Colonic mucosa (tissue), 4 donors: ENCODE data around the gene ZSWIM5. TPM values are rescaled to one million over a fixed set of nuclear protein-coding genes. Genes with fewer than 3 reads are reported as not detected.

Experiments used
- DNase-seq: peaks from one replicate; pipeline ENCODE4 v3.0.0-alpha.2; 2020
- H3K27ac ChIP-seq: fragments of 200-600 bp; one replicate; pipeline ENCODE4 v1.8.0; 2021
- H3K27me3 ChIP-seq: fragments of 200-600 bp; one replicate; pipeline ENCODE4 v1.8.0; 2021
- H3K36me3 ChIP-seq: fragments of 200-600 bp; one replicate; pipeline ENCODE4 v1.8.0; 2021
- H3K4me1 ChIP-seq: fragments of 200-600 bp; one replicate; pipeline ENCODE4 v1.8.0; 2021; ENCODE audit warnings: mild to moderate bottlenecking
- H3K4me3 ChIP-seq: fragments of 200-600 bp; one replicate; pipeline ENCODE4 v1.8.0; 2021
- H3K9ac ChIP-seq, 2 donors: one replicate each; pipeline ENCODE4 v1.7.0; 2013; ENCODE audit warnings: control low read depth in 2 of 2, low read depth in 2 of 2, low read length in 2 of 2
- H3K9me3 ChIP-seq: fragments of 200-600 bp; one replicate; pipeline ENCODE4 v1.8.0; 2021
- CTCF ChIP-seq: fragments of 200-600 bp; IDR thresholded peaks from one replicate; pipeline ENCODE4 v1.8.0; 2022; ENCODE audit warnings: antibody characterized with exemption, mild to moderate bottlenecking
- intact Hi-C: fragments of 100-400 bp; cut with DNase I; formaldehyde crosslinking; loops from one replicate; pipeline ENCODE4 v1.14.1; 2022
- total RNA-seq, 2 donors: library from RNA; stranded (reverse); fragmentation: NEBNext Ultra II Directional in 1 of 2; extraction: Animal tissue kit (Norgen Biotek cat#: 25700) in 1 of 2; gene quantifications; one replicate each; pipeline ENCODE4 v1.2.1, GENCODE V29; 2021
- donor health status: healthy.
- donor health status: DM: no; HTN: no; CAD: no.
- donor health status: DM: no; HTN: no; CAD: no.

ZSWIM5 gene
- total RNA-seq, 2 donors from 2014 or later, result 9.0 to 9.7 TPM

- DNase-seq, result peak; percentile 81
- Histone ChIP-seq H3K27ac (peak overlapping the region; percentile 75), H3K27me3 (no peaks in the 10 kb centered on the region), H3K9me3 (no peaks in the 10 kb centered on the region), H3K36me3 (peaks cover 31% of the 10 kb centered on the region), H3K4me3 (peak overlapping the region; percentile 90), H3K9ac (peak overlapping the region; percentile 76 to 84), H3K4me1 (peaks cover 12% of the 10 kb centered on the region)
- TF ChIP-seq CTCF, result no peak
- intact Hi-C loops, result loop anchor here (5.0 kb wide), 1 partner anchor 482 kb away; the partner anchor contains the start of gene TESK2
These were observed 196.2 kb downstream of the ZSWIM5 start for GRCh38 chr1:45009956-45010854.

DNA sequence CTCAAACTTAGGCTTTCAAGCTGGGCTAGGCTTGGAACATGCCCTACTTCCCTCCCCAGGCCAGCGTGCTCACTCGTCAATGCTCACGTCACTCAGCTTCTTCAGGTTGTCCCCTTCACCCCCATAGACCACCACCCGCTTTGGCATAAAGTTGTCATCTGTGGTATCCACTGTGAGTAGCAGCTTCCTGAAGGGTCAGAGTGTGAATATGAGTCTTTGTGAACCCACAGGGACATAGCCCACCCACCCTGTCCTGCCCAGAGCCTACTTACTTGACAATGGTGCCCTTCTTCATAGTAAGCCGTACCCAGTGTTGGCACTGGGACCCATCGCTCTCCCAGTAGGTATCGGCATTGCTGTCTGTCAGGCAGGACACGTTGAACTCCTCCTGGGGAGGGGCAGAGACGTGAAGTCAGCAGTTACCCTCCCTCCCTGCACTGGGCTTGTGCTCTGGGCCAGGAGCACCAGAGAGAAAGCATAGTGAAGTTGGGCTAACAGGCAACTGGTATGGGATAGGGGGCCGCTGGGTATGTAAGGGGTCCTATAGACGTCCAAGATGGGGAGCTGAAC, 197.0 kb downstream of the ZSWIM5 start:
- Histone ChIP-seq H3K9ac (peak overlapping the region; percentile 8 to 76), H3K4me3 (no peak overlapping the region), H3K4me1 (peaks cover 12% of the 10 kb centered on the region), H3K27ac (no peak overlapping the region), H3K9me3 (no peaks in the 10 kb centered on the region), H3K27me3 (no peaks in the 10 kb centered on the region), H3K36me3 (peaks cover 33% of the 10 kb centered on the region)
- TF ChIP-seq CTCF, result no peak
- DNase-seq, result no peak
- intact Hi-C loops, result no loop called here

DNA sequence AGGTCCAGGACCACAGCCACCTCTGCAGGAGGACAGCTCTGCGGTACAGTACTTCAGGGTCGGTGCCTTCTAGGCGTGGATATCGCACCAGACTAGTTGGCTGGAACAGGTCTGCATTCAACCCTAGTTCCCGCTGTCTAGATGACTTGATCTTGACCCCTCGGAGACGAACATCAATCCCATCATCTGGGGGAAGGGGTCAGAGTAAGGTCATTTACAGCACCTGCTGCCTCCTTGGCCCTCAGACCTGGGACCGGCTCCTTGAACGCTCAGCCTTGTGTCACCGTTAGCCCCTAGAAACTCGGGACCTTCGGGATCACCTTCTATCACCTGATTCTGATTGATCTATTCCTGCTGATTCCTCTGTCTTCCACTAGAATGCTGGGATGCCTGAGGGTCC, 197.9 kb downstream of the ZSWIM5 start:
- no peak overlapping the region for H3K9ac ChIP-seq
- H3K9me3 ChIP-seq, result no peaks in the 10 kb centered on the region
- no peak for DNase-seq
- no peaks in the 10 kb centered on the region for H3K27me3 ChIP-seq
- no peak overlapping the region for H3K4me3 ChIP-seq
- H3K36me3 ChIP-seq, result peaks cover 33% of the 10 kb centered on the region
- no peak for TF ChIP-seq CTCF
- H3K4me1 ChIP-seq, result peaks cover 12% of the 10 kb centered on the region
- intact Hi-C loops, result no loop called here
- H3K27ac ChIP-seq, result no peak overlapping the region

DNA sequence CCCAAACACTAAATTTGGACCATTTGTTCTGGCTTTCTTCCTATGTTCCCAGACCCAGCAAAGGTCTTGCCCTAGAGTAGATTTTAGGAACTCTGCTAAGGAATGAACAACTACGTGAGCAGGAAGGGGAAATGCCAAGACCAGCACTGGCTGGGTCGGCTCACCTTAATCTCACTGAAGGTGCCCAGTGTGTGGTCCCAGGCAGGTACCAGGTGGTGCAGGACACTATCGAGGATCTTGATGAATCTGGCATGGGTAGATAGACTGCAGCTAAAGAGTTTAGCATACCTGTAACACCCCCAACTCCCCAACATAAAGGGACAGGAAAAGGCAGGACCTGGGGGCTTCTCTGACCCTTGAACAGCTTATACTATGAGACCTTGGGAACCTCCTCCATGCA, 198.3 kb downstream of the ZSWIM5 start:
- intact Hi-C loops, result no loop called here
- peaks cover 36% of the 10 kb centered on the region for H3K36me3 ChIP-seq

DNA sequence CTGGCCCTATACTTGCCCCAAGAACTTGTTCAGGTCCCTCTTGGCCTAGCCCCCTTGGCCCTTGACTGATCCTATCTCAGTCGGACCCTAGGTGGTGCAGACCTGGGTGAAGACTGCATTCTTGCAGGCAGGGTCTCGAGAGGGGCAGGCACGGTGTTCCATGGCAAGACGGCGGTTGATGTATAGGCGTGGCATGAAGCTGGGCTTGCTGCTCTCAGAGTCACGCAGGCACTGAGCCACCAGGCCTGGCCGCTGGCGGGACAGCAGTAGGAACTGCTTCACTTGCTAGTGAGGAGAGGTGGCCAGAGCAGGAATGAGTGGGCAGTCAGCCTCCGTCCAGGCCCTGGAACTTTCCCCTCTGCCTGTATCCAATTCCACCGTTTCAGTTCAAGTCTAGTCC, 199.1 kb downstream of the ZSWIM5 start:
- no peak for DNase-seq
- Histone ChIP-seq H3K4me3 (no peak overlapping the region), H3K27me3 (no peaks in the 10 kb centered on the region), H3K4me1 (peaks cover 12% of the 10 kb centered on the region), H3K27ac (no peak overlapping the region), H3K9me3 (no peaks in the 10 kb centered on the region), H3K9ac (no peak overlapping the region), H3K36me3 (peaks cover 40% of the 10 kb centered on the region)
- intact Hi-C loops, result no loop called here
- no peak for TF ChIP-seq CTCF

More for the DNA sequence above, 198.3 kb downstream of the ZSWIM5 start:
- Histone ChIP-seq H3K9ac (no peak overlapping the region), H3K27me3 (no peaks in the 10 kb centered on the region), H3K4me3 (no peak overlapping the region), H3K27ac (no peak overlapping the region), H3K9me3 (no peaks in the 10 kb centered on the region), H3K4me1 (peaks cover 12% of the 10 kb centered on the region)
- no peak for DNase-seq
- no peak for TF ChIP-seq CTCF
